Activated naive CD4-positive, alpha-beta T cell treated with anti-CD3 and anti-CD28 coated beads, Interleukin-2, amount 50 U/mL, for 24 hours (primary cell): Measurements from ENCODE around the gene CUL3.
"Not testable (repeated sequence)": the region's sequence is repeated elsewhere in the genome, so short reads cannot be mapped to it uniquely, and the experiment has no call there.

ENCODE experiments used
- H3K27ac Mint-ChIP-seq: one replicate; pipeline ENCODE4 v1.8.0; 2021; ENCODE audit warnings: mild to moderate bottlenecking, mixed read lengths
- H3K27me3 Mint-ChIP-seq: one replicate; pipeline ENCODE4 v1.8.0; 2021; ENCODE audit warnings: mixed read lengths
- H3K36me3 Mint-ChIP-seq: one replicate; pipeline ENCODE4 v1.8.0; 2021; ENCODE audit warnings: mixed read lengths
- H3K4me1 Mint-ChIP-seq: one replicate; pipeline ENCODE4 v1.8.0; 2021; ENCODE audit warnings: mixed read lengths
- H3K4me3 Mint-ChIP-seq: one replicate; pipeline ENCODE4 v1.8.0; 2021; ENCODE audit warnings: mild to moderate bottlenecking, mixed read lengths
- H3K9me3 Mint-ChIP-seq: one replicate; pipeline ENCODE4 v1.8.0; 2021; ENCODE audit warnings: mixed read lengths

CUL3 gene

DNA sequence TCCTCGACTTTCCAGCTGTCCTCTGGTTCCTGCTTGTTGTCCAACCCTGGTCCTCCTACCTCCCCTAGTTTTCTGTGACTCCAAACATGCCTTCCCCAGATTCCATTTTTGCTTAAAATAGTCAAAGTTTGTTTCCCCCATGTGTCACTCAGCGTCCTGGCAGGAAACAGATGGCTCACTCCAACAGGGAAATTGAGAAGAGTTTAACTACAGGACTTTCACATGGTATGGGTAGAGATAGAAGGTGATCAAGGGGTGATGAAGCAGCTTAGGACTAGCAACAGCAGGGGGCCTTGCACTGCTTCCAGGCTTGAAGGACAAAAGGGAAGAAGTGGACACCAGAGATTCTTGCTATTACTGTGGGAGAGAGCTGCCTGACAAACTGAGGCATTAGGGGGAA is 6.1 kb upstream of the CUL3 start:
- Mint-ChIP-seq H3K27ac (no peak overlapping the region), H3K36me3 (peaks cover 2% of the 10 kb centered on the region), H3K27me3 (no peaks in the 10 kb centered on the region), H3K9me3 (no peaks in the 10 kb centered on the region), H3K4me1 (peaks cover 4% of the 10 kb centered on the region), H3K4me3 (no peak overlapping the region)

DNA sequence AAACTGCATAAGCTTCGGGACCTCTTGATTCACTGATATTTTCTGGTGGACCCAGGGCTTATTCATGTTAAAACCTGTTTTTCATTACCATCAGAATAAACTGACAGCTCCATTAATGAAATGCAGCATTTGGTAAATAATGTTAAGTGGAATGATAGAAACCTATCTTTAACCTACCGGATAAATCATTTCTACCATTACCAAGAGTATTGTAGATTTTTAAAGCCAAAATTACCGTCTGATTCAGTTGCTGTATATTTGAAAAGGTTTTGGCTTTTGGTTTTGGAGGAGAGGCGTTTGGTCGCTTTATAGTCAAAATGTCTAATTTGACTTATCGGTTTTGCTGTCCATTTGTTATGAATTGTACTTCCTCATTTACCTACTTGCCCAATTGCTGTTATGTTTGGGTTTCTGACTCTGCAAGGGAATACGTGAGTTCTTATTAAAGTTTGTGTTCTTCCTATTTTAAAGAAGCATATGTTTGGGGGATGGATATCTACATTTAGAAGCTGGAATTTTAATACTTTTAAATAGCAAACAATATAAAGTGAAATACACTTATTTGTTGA is 1.0 kb upstream of the CUL3 start:
- peaks cover 30% of the 10 kb centered on the region for H3K4me1 Mint-ChIP-seq
- no peaks in the 10 kb centered on the region for H3K27me3 Mint-ChIP-seq
- peak overlapping the region; percentile 93 for H3K4me3 Mint-ChIP-seq
- H3K27ac Mint-ChIP-seq, result peak overlapping the region; percentile 94
- no peaks in the 10 kb centered on the region for H3K9me3 Mint-ChIP-seq
- peaks cover 4% of the 10 kb centered on the region for H3K36me3 Mint-ChIP-seq

DNA sequence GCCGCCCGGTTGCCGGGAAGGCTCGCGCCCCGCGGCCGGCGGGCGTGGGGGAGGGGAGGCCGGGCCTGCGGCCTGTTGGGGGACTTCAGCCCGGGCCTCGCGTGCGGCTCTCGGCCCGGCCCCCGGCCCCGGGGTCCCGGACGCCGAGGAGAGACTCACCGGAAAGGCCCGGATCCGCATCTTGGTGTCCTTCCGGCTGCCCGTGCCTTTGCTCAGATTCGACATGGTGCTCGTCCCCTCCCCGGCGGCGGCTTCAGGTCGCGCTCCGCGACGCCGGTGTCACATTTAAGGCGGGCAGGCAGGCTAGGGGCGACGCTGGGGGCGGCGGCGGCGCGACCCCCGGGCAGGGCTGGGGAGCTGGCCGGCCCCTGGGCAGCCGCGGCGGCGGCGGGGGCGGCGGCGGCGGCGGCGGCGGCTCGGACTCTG is 365 bp downstream of the CUL3 start:
- Mint-ChIP-seq H3K27me3 (no peaks in the 10 kb centered on the region), H3K4me1 (peaks cover 44% of the 10 kb centered on the region), H3K4me3 (peak overlapping the region; percentile 93), H3K36me3 (peaks cover 5% of the 10 kb centered on the region), H3K9me3 (no peaks in the 10 kb centered on the region), H3K27ac (peak overlapping the region; percentile 84)

DNA sequence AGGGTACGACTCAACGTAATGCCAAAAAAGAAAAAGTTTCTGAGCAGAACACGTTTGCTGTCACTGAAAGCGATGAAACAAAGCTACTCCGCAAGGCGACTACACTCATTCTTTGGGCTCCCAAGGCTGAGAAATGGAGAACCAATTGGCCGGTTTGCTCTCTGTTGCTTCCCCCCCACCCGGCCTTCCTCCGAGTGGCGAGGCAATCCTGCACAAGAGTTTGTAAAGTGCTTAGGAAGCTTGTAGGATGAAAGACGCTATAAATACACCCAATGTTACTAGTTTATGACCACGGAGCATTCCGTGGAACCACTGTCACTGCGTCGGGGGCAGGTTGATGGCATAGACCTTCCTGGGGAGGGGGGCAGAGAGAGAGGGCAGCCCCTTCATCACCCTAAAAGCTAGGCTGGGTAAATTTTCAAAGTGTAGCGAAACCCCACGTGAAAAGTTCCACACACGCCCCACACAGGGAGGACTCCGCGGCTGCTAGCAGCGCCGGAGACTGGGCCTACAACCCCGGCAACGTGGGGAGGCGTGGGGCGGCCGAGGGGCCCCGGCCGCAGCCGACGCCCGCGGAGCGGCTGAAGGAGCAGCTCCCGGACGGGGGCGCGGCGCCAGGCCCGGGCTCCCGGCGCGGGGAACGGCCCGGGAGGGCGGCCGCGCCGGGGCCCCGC is 915 bp downstream of the CUL3 start:
- H3K4me1 Mint-ChIP-seq, result peaks cover 50% of the 10 kb centered on the region
- no peaks in the 10 kb centered on the region for H3K27me3 Mint-ChIP-seq
- peak overlapping the region; percentile 98 for H3K4me3 Mint-ChIP-seq
- H3K36me3 Mint-ChIP-seq, result peaks cover 5% of the 10 kb centered on the region
- peak overlapping the region; percentile 95 for H3K27ac Mint-ChIP-seq
- H3K9me3 Mint-ChIP-seq, result no peaks in the 10 kb centered on the region

DNA sequence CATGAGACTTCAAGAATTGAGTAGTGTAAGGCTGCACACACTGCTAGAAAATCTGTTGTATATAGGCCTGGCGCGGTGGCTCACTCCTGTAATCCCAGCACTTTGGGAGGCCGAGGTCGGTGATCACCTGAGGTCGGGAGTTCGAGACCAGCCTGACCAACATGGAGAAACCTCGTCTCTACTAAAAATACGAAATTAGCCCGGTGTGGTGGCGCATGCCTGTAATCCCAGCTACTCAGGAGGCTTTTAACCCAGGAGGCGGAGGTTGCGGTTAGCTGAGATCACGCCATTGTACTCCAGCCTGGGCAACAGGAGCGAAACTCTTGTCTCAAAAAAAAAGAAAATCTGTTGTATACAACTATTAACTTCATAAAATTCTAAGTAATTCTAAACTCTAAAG is 2.1 kb downstream of the CUL3 start:
- not testable (repeated sequence) for H3K27ac Mint-ChIP-seq, H3K27me3 Mint-ChIP-seq, H3K36me3 Mint-ChIP-seq, H3K9me3 Mint-ChIP-seq
- H3K4me1 Mint-ChIP-seq, result peaks cover 62% of the 10 kb centered on the region
- peak overlapping the region; percentile 98 for H3K4me3 Mint-ChIP-seq

DNA sequence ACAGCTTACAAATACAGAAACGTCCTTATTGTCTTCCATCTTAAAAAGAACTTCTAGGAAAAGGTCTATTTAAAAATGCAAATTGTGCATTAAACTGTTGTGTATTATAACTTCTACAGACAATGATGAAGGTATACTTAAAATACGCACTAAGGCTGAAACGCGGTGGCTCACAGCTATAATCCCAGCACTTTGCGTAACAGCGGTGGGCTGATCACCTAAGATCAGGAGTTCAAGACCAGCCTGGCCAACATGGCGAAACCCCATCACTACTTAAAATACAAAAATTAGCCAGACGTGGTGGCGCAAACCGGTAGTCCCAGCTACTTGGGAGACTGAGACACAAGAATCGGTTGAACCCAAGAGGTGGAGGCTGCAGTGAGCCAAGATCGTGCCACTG is 4.9 kb downstream of the CUL3 start:
- H3K4me1 Mint-ChIP-seq, result peaks cover 78% of the 10 kb centered on the region
- H3K4me3 Mint-ChIP-seq, result peak overlapping the region; percentile 58
- peaks cover 5% of the 10 kb centered on the region for H3K36me3 Mint-ChIP-seq
- no peak overlapping the region for H3K27ac Mint-ChIP-seq
- H3K9me3 Mint-ChIP-seq, result no peaks in the 10 kb centered on the region
- no peaks in the 10 kb centered on the region for H3K27me3 Mint-ChIP-seq

DNA sequence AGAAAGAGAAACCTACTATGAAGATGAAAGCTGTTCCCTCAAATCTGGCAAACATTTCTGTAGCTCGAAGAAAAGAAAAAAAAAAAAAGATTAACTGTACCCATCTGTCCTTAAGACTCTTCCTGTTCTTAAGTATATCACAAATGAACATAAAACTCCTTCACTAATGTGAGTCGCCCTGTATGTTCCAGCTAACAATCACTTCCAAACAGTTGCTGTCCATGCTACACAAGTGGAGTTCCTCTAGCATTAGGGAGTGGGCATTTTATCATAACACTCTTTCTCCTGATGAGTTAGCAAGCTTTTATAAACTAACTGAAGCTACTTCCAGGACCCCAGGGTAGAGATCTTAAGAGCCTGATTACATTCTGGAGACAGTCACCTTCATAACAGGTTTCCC is 5.8 kb downstream of the CUL3 start:
- Mint-ChIP-seq H3K36me3 (peaks cover 7% of the 10 kb centered on the region), H3K9me3 (no peaks in the 10 kb centered on the region), H3K27me3 (no peaks in the 10 kb centered on the region), H3K27ac (peak overlapping the region; percentile 12), H3K4me1 (peaks cover 86% of the 10 kb centered on the region), H3K4me3 (peak overlapping the region; percentile 56)

DNA sequence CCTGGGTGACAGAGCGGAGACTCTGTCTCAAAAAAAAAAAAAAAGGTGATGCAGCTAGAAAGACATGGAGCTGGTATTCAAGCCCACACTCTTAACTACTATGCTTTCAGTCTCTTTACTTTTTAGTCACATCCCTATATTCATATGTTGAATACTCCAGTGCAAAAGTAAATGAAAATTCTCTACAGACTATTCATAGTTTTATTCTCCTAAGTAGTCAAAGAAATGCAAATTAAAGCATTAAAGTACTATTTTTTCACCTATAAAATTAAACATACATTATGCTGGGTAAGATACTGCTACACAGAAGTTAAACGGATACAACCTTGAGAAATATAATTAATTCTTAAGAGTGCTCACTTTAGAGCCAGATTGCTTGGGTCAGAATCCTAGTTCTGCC is 7.6 kb downstream of the CUL3 start:
- Mint-ChIP-seq H3K4me3 (no peak overlapping the region), H3K36me3 (peaks cover 4% of the 10 kb centered on the region), H3K4me1 (peaks cover 92% of the 10 kb centered on the region), H3K9me3 (no peaks in the 10 kb centered on the region), H3K27ac (peak overlapping the region; percentile 41), H3K27me3 (no peaks in the 10 kb centered on the region)

DNA sequence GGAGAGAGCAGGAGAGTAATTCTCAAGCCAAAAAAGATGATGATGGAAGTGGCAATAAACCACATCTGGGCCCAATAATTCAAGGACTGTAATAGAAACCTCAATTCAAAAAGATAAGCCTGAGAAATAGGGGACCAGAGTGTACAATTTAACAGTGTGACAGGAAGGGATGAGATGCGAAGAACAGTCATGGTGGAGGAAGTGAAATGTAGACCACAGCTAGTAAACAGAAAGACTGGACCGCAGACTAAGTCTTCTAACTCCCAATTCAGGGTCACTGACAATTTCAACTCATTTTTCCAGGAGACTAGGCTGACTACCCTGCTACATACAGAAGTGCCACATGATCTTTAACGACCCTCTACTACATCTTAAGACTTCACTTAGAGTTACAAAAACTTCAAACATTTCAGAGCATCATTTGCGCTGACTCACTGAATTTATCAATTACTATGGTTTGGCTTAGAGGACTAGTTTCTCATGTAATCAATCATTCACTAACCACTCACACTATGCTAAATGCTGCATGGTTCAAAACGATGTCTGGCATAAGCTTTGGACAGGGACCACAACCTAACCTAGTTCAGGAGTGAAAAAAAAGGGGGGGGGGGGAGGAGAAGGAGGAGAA is 9.0 kb downstream of the CUL3 start:
- H3K27me3 Mint-ChIP-seq, result no peaks in the 10 kb centered on the region
- H3K27ac Mint-ChIP-seq, result peak overlapping the region; percentile 14
- no peaks in the 10 kb centered on the region for H3K9me3 Mint-ChIP-seq
- peaks cover 4% of the 10 kb centered on the region for H3K36me3 Mint-ChIP-seq
- peak overlapping the region; percentile 79 for H3K4me3 Mint-ChIP-seq
- H3K4me1 Mint-ChIP-seq, result peaks cover 97% of the 10 kb centered on the region

DNA sequence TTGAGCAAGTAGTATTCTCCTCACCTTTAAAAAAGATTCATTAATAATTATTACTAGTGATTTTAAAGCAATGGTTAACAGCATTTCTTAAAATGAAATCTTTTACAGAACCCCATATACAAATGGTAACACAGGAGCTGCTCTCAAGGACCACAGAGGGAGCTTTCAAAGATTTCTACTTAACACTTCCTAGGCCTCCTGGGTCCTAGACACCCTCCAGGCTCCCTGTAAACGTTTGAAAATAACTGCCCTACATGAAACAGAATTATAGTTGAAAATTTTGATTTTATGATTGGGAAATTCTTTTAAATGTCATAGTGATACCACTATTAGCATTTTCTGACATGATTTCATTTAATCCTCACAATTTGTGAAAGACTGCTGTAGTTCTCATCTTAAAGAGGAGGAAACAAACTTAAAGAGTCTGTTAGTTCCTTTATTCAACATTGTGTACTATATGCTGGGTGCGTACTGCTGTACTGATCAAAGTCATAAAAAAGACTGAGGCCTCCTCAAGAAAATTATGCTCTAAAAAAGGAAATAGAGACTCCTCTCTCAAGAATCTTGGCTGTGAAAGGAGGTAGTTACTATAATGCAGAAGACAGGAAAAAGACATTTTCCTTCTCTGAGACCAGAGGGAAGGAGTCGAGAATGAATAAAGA is 10.6 kb downstream of the CUL3 start:
- Mint-ChIP-seq H3K9me3 (no peaks in the 10 kb centered on the region), H3K36me3 (peaks cover 5% of the 10 kb centered on the region), H3K27me3 (no peaks in the 10 kb centered on the region), H3K27ac (peak overlapping the region; percentile 86), H3K4me3 (peak overlapping the region; percentile 79), H3K4me1 (peaks cover 95% of the 10 kb centered on the region)

DNA sequence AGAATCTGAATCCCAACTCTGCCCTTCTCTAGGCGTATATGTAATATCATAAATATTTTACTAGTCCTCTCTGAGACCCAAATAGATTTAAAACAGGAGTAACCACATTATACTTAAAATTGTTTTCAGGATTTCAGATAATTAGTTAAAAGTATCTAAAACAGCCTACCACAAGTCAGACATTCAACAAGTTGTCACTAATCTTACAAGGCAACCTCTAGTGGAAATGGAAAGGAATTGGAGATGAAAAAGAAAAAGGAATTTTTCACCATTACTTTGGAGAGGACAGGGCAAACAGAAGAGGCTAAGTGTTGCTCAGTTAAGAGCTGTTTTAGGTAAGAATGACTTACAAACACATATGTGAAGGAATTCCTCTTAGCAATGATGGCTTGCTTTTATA is 11.4 kb downstream of the CUL3 start:
- no peaks in the 10 kb centered on the region for H3K9me3 Mint-ChIP-seq
- H3K4me3 Mint-ChIP-seq, result peak overlapping the region; percentile 75
- peaks cover 6% of the 10 kb centered on the region for H3K36me3 Mint-ChIP-seq
- no peaks in the 10 kb centered on the region for H3K27me3 Mint-ChIP-seq
- H3K27ac Mint-ChIP-seq, result no peak overlapping the region
- peaks cover 94% of the 10 kb centered on the region for H3K4me1 Mint-ChIP-seq

DNA sequence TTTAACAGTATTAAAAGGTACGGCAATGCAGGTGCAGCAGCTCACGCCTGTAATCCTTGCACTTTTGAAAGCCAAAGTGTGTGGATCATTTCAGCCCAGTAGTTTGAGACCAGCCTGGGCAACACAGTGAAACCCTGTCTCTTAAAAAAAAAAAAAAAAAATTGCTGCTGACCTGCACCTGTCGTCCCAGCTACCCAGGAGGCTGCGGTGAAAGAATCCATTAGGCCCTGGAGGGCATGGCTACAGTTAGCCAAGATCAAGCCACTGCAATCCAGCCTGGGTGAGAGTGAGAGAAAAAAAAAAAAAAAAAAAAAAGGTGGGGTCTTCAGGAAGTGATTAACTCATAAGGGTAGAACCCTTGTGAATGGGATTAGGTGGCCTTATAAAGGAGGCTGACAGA is 12.8 kb downstream of the CUL3 start:
- H3K4me3 Mint-ChIP-seq, result no peak overlapping the region
- H3K9me3 Mint-ChIP-seq, result no peaks in the 10 kb centered on the region
- H3K4me1 Mint-ChIP-seq, result peaks cover 91% of the 10 kb centered on the region
- H3K27ac Mint-ChIP-seq, result no peak overlapping the region
- peaks cover 10% of the 10 kb centered on the region for H3K36me3 Mint-ChIP-seq
- H3K27me3 Mint-ChIP-seq, result no peaks in the 10 kb centered on the region

DNA sequence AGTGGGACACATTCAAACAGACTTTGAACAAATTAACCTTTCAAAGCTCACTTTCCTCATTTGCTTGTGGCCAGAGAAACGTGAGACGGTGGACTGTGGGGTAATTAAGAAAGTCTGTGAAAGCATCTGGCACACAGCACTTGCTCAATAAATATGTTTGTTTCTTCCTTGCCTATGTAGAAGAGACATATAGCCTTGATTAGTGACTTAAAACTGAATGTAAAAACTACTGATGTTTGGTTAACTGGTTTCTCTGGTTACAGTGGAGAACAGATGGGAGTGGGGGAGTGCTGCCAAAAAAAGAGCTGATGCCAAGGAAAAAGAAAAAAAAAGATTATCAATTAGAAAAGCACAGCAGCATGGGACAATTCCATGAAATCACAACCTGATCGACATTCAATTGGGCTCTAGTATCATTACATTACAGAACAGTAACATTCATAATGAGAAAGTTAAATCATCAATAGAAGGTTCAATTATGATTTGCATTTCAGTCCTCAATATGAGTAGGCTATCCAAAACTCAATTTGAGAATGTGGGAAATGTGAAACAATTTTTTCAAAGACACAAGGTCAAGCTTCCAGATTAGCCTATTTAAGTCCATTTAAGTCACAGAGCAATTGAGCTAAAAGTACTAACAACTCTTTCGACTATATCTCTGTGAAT is 14.7 kb downstream of the CUL3 start:
- no peaks in the 10 kb centered on the region for H3K9me3 Mint-ChIP-seq
- H3K27ac Mint-ChIP-seq, result peak overlapping the region; percentile 81
- peak overlapping the region; percentile 53 for H3K4me3 Mint-ChIP-seq
- no peaks in the 10 kb centered on the region for H3K27me3 Mint-ChIP-seq
- peaks cover 88% of the 10 kb centered on the region for H3K4me1 Mint-ChIP-seq
- H3K36me3 Mint-ChIP-seq, result peaks cover 15% of the 10 kb centered on the region

DNA sequence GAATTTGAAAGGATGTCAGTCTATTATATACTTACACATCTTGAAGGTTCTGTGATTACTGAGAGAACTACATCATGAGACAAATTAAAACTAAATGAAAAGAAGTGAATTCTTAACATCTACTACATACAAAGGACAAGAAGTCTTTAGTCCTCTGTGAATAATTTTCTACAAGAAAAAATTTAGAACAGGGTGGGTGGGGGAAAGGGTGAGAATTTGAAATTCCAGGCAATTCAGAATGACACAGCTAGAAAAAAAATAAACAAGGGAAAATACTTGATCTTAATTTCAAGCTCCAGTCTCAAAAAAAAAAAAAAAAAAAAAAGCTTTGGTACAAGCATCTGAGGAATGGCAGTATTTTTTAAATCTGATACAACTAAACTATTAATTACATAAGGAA is 15.5 kb downstream of the CUL3 start:
- Mint-ChIP-seq H3K36me3 (peaks cover 15% of the 10 kb centered on the region), H3K27ac (no peak overlapping the region), H3K27me3 (no peaks in the 10 kb centered on the region), H3K4me3 (no peak overlapping the region), H3K4me1 (peaks cover 88% of the 10 kb centered on the region), H3K9me3 (no peaks in the 10 kb centered on the region)

DNA sequence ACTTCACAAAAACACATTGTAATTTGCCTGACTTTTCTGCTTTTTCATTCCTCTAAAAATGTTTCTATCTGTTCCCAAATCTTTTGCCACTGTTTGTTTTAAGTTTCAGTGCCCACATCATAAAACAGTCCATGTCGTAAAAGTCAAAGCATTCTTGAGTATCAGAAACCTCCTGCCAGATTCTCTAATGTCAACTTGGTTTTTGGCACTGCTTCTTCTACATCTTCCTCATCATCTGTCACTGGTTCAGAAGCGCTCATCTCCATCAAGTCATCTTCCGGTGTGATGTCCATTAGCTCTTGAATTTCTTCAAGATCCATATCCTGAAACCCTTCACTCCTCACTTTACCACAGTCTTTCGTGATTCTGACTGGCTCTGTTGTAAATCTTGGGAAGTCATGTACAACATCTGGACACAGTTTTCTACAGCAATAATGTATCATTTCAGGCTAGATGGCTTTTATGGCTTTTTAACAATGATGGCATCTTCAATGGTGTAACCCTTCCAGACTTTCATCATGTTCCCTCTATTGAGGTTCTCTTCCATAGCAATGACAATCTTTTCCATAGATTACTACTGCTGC is 19.6 kb downstream of the CUL3 start:
- no peak overlapping the region for H3K27ac Mint-ChIP-seq
- H3K27me3 Mint-ChIP-seq, result no peaks in the 10 kb centered on the region
- H3K4me3 Mint-ChIP-seq, result peak overlapping the region; percentile 3
- H3K9me3 Mint-ChIP-seq, result no peaks in the 10 kb centered on the region
- H3K36me3 Mint-ChIP-seq, result peaks cover 16% of the 10 kb centered on the region
- H3K4me1 Mint-ChIP-seq, result peaks cover 70% of the 10 kb centered on the region
